ENCODE results near the gene AIRE.
"Not testable (repeated sequence)": the region's sequence is repeated elsewhere in the genome, so short reads cannot be mapped to it uniquely, and the experiment has no call there.

Gene AIRE

DNA sequence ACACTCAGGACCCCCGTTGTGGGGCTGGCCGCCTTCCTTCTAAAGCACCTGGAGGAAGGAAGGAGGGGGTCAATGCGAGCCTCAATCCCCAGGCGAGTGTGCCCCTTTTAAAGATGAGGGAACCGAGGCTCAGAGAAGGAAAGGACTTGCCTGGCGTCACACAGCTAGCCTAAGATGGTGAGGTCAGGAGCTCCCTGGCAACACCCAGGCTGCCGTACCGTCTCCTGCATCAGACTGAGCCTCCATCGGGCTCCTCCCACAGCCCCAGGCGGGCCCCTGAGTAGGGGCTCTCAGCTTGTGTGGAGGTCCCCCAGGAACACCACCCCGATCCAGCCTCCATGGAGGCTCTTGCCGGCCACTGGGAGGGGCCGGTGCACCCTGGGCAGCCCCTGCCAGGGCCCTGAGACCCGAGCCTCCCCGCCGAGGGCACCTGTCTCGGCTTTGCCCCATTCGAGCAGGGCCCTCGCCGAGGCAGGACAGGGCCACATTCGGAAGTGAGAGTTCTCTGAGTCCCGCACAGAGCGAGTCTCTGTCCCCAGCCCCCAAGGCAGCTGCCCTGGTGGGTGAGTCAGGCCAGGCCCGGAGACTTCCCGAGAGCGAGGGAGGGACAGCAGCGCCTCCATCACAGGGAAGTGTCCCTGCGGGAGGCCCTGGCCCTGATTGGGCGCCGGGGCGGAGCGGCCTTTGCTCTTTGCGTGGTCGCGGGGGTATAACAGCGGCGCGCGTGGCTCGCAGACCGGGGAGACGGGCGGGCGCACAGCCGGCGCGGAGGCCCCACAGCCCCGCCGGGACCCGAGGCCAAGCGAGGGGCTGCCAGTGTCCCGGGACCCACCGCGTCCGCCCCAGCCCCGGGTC lies at the start of gene AIRE:
AIRE (plus strand) TSS at position 739 of the 855 bp plus-strand sequence. CDS start 131 bp downstream, outside the sequence.
- no peak for DNase-seq (ENCODE audit: low spot score)

DNA sequence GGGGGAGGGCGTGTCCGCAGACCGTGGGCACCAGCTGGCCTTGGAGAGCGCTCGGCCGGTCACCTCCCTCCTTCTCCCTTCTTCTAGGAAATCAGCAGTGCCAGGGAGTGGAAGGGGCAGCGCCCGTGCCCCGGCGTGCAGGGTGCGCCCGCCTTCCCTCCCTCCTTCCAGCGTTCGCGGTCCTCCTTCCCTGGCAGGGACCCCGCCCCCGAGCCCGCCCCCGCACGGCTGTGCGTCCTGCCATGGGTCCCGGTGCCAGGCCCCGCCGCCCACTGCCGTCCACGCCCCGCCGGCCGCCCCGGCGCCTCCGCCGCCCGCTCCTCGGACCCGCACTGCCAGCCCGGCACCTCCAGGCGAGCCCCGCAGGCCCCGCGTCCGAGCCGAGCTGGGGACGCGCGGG lies 45.3 kb upstream of the AIRE start:
- not testable (repeated sequence) for DNase-seq (ENCODE audit: low spot score)

DNA sequence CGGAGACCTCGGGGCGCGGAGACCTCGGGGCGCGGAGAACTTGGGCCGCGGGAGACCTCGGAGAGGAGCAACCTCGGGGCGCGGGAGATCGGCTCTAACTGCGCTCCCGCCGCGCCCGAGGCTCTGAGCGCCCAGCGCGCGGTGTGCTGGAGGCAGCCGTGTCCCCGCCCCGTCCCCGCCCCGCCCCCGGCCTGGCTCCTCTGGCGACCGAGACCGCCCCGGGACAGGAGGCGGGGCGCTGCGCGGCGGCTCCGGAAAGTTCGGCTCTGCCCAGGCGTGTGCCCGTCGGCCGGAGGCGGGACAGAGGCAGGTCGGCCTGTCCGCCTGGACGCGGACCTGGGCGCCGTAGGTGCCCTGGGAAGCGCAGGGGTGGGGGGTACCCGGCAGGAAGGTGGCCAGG lies 44.8 kb upstream of the AIRE start, which contains the start of gene ICOSLG:
ICOSLG (minus strand) TSS at position 102 of the 400 bp plus-strand sequence. CDS start 126 bp downstream, outside the sequence.
- DNase-seq (ENCODE audit: low spot score): not testable (repeated sequence)

DNA sequence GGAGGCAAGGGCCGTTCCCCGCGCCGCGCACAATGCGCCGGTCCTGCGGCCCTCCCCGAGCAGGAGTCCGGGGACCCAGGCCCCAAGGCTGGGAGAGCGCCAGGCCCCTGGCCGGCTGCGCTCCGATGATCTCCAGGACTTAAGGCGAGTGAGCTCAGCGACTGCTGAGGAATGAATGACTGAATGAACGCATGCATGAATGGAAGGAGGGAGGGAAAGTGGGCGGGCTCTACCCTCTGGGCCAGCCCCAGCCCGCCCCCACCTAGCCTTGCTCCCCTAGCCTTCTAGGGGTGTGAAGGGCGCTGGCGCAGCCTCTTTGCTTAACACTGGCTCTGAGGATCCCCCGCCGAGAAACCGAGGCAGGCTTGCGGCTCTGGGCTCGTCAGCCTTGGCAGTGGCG lies 44.4 kb upstream of the AIRE start:
- not testable (repeated sequence) for DNase-seq (ENCODE audit: low spot score)

DNA sequence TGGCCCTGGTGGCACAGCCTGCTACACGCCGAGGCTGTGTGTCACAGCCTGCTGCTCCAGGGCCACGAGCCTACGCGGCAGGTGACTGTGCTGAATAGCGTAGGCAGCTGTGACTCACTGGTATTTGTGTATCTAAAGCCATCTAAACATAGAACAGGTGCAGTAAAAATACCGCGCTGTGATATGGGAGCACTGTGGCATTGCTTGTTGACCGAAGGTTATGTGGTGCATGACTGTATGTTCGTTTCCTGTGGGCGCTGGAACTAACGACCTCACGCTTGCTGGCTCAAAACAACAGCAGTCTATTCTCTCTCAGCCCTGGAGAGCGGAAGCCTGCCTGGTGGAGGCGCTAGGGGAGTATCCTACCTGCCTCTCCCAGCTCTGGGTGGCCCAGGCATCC lies 41.7 kb upstream of the AIRE start:
- DNase-seq (ENCODE audit: low spot score): not testable (repeated sequence)

DNA sequence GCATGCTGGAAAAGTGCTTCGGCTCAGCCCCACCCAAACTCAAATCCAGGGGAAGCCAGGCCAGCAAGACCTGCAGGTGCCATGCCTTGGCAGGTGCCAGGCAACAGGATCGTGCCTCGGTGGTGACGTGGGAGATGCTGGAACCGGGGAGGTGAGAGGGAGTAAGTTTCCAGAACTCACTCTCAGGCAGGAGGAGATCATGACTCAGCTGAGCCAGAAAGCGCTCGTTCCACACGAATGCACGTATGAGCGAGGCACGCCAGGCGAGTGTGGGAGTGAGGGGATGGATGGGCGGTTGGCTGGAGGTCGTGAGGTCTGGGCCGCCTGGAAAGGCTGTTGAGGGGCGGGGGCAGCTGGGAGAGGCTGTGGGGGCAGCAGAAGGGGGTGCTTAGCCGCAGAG lies 37.8 kb upstream of the AIRE start:
- DNase-seq (ENCODE audit: low spot score): not testable (repeated sequence)

DNA sequence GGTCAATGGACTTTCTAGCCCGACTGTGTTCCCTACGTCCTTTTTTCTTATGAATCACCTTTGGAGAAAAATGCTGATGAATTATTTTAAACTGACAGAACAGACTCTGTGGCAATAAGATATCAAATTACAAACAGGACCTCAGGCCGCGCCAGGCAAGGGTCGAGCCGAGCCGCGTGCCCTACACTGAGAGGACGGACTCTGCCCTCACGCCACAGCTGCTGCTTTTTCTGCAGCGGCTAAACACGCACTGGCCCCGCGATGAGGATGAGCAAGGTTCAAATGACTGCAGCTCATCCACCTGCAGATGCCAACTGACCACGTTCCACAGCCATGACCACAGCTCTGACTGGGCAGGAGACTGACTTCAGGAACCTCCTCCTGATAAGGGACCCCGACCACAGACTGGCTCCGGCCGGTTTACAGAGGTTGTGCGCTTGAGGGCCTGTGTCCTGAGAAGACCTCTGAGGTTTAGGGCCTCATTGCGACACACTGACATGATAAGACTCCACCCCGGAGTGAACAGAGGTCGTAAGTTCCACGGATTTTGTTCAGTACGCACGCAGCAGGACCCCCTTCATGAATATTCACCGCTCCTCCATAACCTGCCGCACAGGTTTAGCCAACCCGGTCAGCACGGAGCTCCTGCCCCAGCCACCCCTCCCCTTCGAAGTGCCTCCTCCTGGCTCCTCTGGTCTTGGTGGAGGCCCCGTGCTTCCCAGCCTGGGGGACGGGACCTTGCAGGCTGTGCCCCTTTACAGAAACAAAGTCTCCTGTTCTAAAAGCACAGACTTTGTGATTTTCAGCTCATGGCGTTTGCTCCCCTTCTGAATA lies 36.3 kb upstream of the AIRE start:
- not testable (repeated sequence) for DNase-seq (ENCODE audit: low spot score)

DNA sequence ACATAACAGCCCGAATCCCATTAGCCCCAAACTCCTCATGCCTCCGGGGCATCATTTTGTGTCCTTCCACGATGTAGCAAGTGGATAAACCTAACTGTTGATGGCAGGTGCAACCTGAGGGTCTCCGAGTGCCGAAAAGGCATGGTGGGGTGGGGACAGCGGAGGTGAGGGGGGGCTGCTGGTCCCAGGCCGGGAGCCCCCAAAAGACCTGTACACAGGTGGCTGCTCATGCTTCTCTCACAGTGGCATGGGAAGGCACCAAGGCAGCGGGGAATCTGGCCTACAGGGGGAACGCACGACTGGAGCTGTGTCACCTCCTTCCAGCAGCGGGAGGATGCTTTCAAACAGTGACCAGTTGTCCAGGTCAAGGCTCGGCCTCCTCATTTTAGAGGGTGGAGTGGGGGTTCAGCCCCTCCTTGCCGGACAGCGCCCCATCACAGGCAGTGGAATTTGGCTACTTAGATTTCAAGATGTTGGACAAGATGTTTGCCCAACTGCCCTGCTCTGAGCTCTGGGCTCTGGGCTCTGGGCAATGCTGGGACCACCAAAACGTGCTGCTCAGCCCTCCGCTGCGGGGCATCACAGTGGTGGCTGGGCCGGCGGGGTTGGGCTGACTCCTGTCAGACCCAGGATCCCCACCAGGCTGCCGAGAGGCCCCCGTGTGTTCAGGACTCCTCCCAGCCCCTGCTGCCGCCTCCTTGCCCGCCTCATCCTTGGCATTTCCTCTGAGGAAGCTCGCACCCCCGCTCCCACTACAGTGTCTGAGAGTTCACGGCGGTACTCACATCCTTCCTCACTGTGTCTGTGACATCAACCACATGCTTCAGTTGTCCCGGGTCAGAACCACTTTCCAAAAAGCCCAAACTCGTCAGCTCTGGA lies 31.6 kb upstream of the AIRE start:
- no peak for DNase-seq (ENCODE audit: low spot score)

DNA sequence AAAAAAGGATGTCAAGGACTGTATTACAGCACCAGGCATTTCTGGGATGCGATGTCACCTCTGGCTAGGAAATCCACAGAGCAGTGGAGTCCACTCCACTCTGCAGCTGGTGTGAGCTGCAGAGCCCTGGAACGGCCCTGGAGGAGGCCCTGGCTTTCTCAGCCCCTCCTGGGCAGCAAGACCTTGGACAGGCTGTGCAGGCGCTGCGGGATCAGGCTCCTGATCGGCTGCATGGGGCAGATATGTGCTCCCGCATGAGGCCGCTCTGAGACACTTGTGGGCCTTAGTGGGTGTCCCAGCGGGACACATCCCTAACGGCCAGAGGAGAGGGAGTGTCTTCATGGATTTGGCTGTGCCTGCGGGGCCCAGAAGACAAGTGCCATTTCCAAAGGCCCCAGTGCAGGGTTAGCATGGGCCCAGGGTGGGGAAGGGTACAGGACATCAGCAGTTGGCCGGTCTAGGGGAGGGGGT lies 30.1 kb upstream of the AIRE start:
- no peak for DNase-seq (ENCODE audit: low spot score)

DNA sequence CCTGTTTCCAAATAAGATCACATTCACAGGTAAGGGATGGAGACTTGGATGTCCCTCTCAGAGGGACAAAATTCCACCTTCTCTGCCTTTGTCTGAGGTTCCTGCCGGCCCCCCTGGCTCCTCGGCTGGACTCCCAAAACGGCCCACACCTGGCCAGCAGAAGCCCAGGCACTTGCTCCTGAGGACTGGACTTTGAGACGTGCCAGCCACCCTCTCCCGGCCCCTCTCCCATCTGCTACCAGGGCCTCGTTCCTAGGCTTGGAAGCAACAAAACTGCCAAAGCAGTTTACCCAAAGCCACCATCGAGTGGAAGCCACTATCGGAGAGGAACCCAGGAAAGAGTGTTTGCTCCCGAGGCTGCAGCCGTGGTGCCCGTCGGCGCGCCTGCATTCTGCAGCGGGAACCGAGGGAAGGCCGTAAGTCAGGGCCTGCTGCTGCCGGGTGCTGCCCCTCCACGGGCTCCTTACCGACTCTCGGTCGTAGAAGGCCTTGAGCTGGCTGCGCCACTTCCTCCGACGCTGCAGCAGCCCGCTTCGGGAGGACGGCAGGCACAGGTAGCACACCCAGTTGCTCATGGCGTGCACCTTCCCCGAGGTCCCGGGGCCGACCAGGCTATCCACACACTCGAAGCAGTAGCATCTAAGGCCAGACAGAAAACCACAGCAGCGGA lies 27.5 kb upstream of the AIRE start:
- no peak for DNase-seq (ENCODE audit: low spot score)

DNA sequence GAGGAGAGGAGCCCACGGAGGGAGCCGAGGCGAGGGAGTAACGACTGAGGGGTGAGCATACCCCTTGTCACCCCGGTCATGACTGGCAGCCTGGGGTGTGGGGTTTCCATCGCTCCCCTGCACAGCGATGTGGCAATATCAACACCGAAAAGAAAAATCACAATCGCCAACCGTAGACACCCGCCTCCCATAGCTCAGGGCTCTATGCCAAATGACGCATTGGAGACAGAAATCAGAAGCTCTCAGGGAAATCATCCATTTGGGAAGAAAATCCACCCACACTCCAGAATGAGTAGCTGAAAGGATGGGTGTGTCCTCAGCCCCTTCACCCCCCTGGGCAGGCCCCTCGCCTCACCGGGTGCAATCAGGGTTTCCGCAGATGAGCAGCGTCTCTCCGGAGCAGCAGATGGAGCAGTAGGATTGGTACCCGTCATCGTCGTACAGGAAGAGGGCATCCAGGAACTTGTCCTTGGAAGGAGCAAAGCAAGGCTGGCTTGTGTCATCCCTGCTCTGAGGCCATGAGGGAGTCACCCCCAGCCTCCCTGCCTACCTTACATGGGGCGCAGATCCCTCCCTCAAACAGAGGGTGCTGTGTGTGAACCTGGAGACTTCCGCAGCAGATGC lies 26.5 kb upstream of the AIRE start:
- no peak for DNase-seq (ENCODE audit: low spot score)

DNA sequence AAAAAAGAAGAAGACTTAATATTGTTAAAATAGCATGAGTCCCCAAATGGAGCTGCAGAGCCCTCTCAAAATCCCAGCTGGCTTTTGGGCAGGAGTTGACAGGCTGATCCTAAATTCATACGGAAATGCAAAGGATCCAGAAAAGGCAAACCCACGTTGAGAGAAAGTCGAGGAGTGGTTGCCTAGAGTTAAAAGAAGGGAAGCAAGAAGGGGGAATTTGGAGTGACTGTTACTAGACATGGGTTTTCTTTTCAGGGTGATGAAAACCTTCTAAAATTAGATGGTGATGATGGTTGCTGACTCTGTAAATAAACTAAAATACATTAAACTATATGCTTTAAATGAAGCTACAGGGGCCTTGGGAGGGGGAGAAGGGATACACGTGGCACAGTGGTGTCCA lies 25.6 kb upstream of the AIRE start:
- DNase-seq (ENCODE audit: low spot score): no peak

DNA sequence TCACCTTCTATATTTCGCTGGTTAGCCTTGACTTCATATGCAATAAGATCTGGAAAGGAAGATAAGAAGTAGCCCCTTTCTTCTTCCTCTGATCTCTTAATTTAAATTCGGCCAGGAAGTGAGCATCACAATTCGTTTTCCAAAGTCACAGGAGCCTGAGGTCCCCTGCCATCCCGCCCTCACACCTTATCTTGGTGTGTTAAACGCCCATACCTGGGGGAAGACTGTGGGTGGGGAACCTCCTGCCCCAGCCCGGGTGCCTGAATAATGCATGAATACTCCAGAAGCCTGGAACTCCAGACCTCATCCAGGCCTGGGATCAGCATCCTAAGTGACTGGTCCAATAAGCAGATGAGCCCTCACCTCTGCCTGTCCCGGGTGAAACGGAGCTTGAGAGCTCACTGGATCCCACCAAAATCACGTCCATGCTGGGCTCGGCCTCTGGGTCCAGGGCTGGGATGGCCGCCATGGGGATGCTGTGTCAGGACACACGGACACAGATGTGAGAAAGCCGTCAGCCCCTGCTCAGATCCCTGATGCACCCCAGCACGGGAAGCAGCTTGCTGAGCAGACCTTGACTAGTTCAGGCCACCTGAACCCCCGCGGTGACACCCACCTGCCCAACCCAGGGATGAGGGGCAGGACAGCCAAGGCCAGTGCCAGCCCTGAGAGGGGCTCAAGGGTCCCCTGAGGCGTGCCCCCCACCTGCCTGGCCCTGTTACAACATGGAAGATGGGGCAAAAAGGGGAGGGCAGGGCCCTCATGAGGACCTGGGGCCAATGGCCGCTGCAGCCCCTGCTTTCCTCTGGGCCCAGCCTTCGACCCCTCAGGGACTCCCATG lies 24.7 kb upstream of the AIRE start:
- no peak for DNase-seq (ENCODE audit: low spot score)

DNA sequence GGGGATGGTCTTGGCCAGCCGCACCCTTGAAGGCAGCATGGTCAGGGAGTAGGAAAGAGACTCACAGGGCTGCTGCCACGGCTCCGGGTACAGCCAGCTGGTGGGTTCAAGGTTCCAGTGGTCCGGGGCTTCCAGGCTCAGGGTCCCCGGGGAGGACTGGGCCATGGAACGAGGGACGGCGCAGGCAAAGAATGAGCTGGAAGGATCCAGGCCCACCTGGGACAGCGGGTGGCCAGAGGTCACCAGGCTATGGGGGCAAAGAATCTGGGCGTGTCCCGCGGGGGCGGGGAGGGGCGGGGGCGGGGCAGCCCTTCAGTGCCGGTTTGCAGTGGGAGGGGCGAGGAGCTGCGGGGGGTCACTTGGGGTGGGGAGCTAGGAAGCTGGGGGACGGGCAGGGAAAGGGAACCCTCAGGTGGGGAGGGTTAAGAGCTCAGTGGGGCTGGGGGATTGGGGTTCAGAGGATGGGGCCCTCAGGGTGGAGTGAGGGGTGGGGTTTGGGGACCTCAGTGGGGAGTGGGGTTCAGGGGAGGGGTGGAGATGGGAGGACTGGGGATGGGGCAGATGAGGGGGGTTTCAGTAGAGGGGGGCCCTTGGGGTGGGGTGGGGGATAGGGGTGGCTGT lies 23.9 kb upstream of the AIRE start, which contains the start of gene DNMT3L:
DNMT3L (minus strand) TSS at position 223 of the 621 bp plus-strand sequence. CDS start 638 bp downstream, outside the sequence.
- no peak for DNase-seq (ENCODE audit: low spot score)

DNA sequence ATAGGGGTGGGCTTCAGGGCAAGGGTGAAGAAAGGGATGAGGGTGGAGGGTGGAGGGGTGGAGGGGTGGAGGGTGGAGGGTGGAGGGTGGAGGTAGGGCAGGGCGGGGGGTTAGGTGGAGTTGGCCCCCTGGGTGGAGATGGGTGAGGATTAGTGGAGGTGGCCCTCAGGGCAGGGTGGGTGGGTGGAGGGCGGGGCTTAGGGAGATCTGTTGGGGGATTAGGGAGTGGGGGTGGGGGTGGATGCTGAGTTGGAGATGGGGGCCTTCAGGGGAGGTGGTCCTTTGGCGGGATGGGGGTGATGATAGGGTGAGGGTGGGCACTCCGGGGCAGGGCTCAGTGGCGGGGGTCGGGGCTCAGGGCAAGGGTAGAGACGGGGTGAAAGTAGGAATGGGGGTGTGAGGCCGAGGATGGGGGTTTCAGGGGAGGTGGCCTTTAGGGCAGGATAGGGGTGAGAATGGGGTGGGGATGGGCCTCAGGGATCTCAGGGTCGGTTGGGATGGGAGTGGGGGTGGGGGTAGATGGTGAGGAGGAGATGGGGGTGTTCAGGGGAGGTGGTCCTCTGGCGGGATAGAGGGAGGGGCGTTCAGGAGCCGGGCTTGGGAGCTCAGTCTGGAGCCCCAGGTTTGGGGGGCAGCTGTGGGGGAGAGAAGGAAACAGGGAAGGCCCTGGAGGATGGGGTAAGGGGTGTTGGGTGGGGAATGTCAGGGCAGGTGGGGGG lies 23.2 kb upstream of the AIRE start:
- DNase-seq (ENCODE audit: low spot score): no peak

DNA sequence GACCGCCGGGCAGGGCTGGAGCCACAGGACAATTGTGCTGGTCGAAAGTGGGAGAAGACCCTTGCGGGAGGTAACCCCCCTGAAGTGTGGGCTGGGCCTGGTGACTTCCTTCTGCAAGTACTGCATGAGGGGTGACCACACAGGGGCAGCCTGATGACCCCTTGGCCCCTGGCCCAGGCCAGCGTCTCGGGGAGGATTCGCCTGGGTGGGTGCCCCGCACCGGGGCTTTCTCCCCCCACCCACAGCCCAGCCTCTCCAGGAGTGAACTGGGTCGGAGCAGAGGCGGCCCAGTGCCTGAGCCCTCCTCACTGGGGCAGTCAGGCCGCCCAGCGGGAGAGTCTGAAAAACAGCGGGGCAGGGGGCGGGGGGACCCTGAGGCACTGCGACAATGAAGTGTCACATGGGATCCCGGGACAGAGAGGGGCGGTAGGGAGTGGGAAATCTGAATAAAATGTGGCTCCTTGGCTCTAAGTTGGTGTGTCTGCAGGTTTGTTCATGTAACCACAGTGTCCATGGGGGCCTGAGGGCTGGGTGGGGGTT lies 22.4 kb upstream of the AIRE start:
- no peak for DNase-seq (ENCODE audit: low spot score)

DNA sequence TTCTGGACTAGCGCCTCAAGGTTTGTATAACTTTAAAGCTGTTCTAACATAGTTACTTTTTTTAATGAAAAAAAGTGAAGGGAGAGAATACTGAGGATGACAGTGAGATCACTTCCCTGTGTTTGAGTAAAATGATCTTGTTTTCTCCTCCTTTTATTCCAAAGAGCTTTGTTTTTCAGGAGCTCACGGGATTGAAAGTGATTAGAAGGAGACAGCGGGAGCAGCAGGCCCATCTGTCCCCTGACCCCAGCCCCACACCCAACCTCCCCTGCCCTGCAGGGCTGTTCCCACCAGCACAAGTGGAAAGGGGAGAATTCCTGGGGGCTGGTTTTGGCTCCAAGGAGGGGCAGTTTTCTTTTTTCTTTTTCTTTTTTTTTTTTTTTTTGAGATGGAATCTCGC lies 21.9 kb upstream of the AIRE start:
- no peak for DNase-seq (ENCODE audit: low spot score)

DNA sequence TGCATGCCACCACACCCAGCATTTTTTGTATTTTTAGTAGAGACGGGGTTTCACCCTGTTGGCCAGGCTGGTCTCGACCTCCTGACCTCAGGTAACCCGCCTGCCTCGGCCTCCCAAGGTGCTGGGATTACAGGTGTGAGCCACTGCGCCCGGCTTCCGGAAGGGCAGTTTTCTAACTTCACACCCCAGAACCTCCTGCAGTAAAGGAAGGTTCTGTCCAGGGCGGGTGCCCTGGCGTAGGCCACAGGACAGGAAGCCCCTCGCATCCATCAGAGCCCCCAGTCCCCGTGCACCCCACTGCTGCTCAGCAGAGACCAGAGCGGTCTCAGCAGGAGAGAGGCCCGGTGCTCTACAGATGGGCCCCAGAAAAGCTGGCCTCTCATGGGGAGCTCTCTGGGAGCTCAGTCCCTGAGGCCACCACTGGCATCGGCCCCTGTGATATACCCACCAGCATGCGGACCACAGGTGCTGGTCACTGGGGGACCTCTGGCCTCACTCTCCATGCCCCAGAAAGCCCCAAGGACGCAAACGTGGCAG lies 19.9 kb upstream of the AIRE start:
- no peak for DNase-seq (ENCODE audit: low spot score)

All from activated CD4-positive, alpha-beta T cell treated with anti-CD3 and anti-CD28 coated beads, Interleukin-2, Interleukin-4, amounts not matched to agents 100 ng/mL and 50 ng/mL, durations not matched to agents 16 hours and 8 hours (primary cell).